Measurements from ENCODE around the gene TRAPPC4. TPM values are rescaled to one million over a fixed set of nuclear protein-coding genes. Genes with fewer than 3 reads are reported as not detected.
A peak's percentile ranks its signal among the peaks of the same experiment; 100 is the strongest.

The TRAPPC4 gene
- total and polyA plus RNA-seq, 2 experiments from 2014 or later, result 56.1 to 166 TPM

DNA sequence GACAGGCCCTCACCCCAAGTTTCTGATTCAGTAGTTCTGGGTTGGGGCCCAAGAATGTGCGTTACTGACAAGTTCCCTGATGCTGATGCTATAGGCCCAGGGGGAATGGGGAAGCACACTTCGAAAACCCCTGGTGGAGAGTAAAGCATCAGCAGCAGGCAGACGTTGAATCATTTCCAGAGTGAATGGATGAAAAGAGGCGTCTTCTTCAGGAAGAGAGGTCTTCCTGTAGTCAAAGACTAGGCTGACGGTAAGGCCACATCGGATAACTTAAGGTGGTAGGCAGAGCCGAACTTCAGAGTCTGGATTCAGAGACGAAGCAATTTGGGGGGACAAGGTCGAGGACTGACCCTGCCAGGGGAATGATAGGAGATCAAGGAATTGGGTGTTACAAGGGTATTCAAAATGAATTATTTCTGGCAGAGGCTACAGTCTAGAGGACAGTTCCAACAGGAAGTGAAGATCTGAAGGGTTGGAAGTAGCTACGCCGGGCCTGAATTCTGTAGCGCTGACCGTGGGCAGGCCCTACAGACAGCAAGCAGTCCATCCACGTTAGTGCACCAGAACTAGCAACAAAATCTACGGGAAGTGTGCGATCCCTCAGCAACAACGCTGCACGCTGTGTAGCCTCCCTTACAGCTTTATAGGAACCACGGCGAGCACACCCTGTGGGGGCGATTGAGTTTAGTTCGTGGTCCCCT lies 21.5 kb upstream of the TRAPPC4 start:
- Histone ChIP-seq H3K36me3 (peaks cover 19% of the 10 kb centered on the region), H3K27me3 (no peaks in the 10 kb centered on the region), H3K9me3 (ENCODE audit: low read depth) (no peaks in the 10 kb centered on the region), H3K4me3 (peak overlapping the region; percentile 59), H3K4me1 (ENCODE audit: low read depth) (no peaks in the 10 kb centered on the region), H3K27ac (no peak overlapping the region)
- TF ChIP-seq, protein P1, sequence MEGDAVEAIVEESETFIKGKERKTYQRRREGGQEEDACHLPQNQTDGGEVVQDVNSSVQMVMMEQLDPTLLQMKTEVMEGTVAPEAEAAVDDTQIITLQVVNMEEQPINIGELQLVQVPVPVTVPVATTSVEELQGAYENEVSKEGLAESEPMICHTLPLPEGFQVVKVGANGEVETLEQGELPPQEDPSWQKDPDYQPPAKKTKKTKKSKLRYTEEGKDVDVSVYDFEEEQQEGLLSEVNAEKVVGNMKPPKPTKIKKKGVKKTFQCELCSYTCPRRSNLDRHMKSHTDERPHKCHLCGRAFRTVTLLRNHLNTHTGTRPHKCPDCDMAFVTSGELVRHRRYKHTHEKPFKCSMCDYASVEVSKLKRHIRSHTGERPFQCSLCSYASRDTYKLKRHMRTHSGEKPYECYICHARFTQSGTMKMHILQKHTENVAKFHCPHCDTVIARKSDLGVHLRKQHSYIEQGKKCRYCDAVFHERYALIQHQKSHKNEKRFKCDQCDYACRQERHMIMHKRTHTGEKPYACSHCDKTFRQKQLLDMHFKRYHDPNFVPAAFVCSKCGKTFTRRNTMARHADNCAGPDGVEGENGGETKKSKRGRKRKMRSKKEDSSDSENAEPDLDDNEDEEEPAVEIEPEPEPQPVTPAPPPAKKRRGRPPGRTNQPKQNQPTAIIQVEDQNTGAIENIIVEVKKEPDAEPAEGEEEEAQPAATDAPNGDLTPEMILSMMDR (IDR thresholded peaks at IDR 0.05; ENCODE audit: low read depth, low read length), result peak; percentile 17
- DNase-seq (ENCODE audit: low read depth in 1 of 2, low spot score in 1 of 2), result peak in 1 of 2 donors; percentile 29

GRCh38 chr11:118997627-118998387 lies 20.8 kb upstream of the TRAPPC4 start, which contains the start of gene CENATAC:
Gene CENATAC (plus strand): TSS chr11:118998138. CDS start chr11:118998198, 60 bp downstream.
- TF ChIP-seq, protein P1 (IDR thresholded peaks at IDR 0.05; ENCODE audit: low read depth, low read length), result no peak
- DNase-seq (ENCODE audit: low read depth in 1 of 2, low spot score in 1 of 2), result peak; percentile 87 to 94
- H3K27ac ChIP-seq, result peak within 1 kb of the TSS; percentile 36

GRCh38 chr11:118998388-118998717 lies 20.2 kb upstream of the TRAPPC4 start:
- DNase-seq (ENCODE audit: low read depth in 1 of 2, low spot score in 1 of 2), result no peak
- Histone ChIP-seq H3K4me3 (peak overlapping the region; percentile 59), H3K9me3 (ENCODE audit: low read depth) (no peaks in the 10 kb centered on the region), H3K27me3 (no peaks in the 10 kb centered on the region), H3K36me3 (peaks cover 19% of the 10 kb centered on the region), H3K27ac (peak overlapping the region; percentile 36), H3K4me1 (ENCODE audit: low read depth) (no peaks in the 10 kb centered on the region)
- TF ChIP-seq, protein P1 (IDR thresholded peaks at IDR 0.05; ENCODE audit: low read depth, low read length), result no peak

More at GRCh38 chr11:118997627-118998387, 20.8 kb upstream of the TRAPPC4 start, which contains the start of gene CENATAC:
- Histone ChIP-seq H3K36me3 (peaks cover 19% of the 10 kb centered on the region), H3K4me1 (ENCODE audit: low read depth) (no peaks in the 10 kb centered on the region), H3K9me3 (ENCODE audit: low read depth) (no peaks in the 10 kb centered on the region), H3K27me3 (no peaks in the 10 kb centered on the region), H3K4me3 (peak within 1 kb of the TSS; percentile 59)

DNA sequence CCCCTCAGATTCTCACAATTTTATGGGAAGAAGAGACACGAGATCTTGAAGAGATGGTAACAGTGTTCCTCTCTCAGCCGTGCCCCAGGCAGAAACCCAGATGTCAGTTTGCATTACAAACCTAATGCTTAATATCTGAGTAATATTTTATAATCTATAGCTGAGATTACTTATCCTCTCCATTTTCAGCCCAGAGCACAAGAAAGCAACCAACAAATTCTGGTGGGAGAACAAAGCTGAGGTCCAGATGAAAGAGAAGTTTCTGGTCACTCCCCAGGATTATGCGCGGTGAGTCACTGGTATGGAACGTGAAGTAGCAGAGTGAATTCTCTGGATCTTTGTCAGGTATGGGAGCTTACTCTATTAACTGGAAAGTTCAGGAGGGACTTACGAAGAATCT lies 19.7 kb upstream of the TRAPPC4 start:
- Histone ChIP-seq H3K36me3 (peaks cover 21% of the 10 kb centered on the region), H3K9me3 (ENCODE audit: low read depth) (no peaks in the 10 kb centered on the region), H3K27me3 (no peaks in the 10 kb centered on the region), H3K4me3 (peak overlapping the region; percentile 59), H3K4me1 (ENCODE audit: low read depth) (no peaks in the 10 kb centered on the region), H3K27ac (no peak overlapping the region)
- DNase-seq (ENCODE audit: low read depth in 1 of 2, low spot score in 1 of 2), result peak in 1 of 2 donors; percentile 65
- TF ChIP-seq, protein P1 (IDR thresholded peaks at IDR 0.05; ENCODE audit: low read depth, low read length), result no peak

- Histone ChIP-seq H3K27ac (no peak overlapping the region), H3K4me1 (ENCODE audit: low read depth) (no peaks in the 10 kb centered on the region), H3K27me3 (no peaks in the 10 kb centered on the region), H3K36me3 (peaks cover 24% of the 10 kb centered on the region), H3K4me3 (no peak overlapping the region), H3K9me3 (ENCODE audit: low read depth) (no peaks in the 10 kb centered on the region)
- TF ChIP-seq, protein P1 (IDR thresholded peaks at IDR 0.05; ENCODE audit: low read depth, low read length), result no peak
- DNase-seq (ENCODE audit: low read depth in 1 of 2, low spot score in 1 of 2), result no peak
Measured at GRCh38 chr11:119000906-119001305, 17.7 kb upstream of the TRAPPC4 start.

Measured in cardiac muscle cell (in vitro differentiated cells and primary cell).